Aorta (tissue), 5 donors: ENCODE measurements around the gene AGBL3. TPM values are rescaled to one million over a fixed set of nuclear protein-coding genes. Genes with fewer than 3 reads are reported as not detected.
A peak's percentile ranks its signal among the peaks of the same experiment; 100 is the strongest.

Source experiments
- ATAC-seq: fragments of 200-7000 bp; cut with Tn5 transposase; one replicate; pipeline ENCODE4 v1.9.1; 2022; ENCODE audit warnings: moderate library complexity; ENCODE audit not compliant: low FRiP score
- DNase-seq, 2 donors: peaks; one replicate each; pipeline ENCODE4 v3.0.0-alpha.2; 2020
- H3K27ac ChIP-seq, 2 donors: one replicate each; pipeline ENCODE4 v1.5.1; 2013; ENCODE audit warnings: low read length in 2 of 2, mild to moderate bottlenecking in 2 of 2, moderate library complexity in 2 of 2, control low read depth in 1 of 2, inconsistent platforms in 1 of 2, low read depth in 1 of 2
- H3K27me3 ChIP-seq, 2 donors: one replicate each; pipeline ENCODE4 v1.6.1; 2013; ENCODE audit warnings: control low read depth in 1 of 2, low read length in 1 of 2, mild to moderate bottlenecking in 1 of 2, moderate library complexity in 1 of 2; ENCODE audit not compliant: insufficient read depth in 2 of 2, control insufficient read depth in 1 of 2
- H3K36me3 ChIP-seq, 2 donors: one replicate each; pipeline ENCODE4 v1.6.1; 2013; ENCODE audit warnings: control low read depth in 1 of 2, low read length in 1 of 2, mild to moderate bottlenecking in 1 of 2; ENCODE audit not compliant: insufficient read depth in 2 of 2, control insufficient read depth in 1 of 2
- H3K4me1 ChIP-seq, 2 donors: one replicate each; pipeline ENCODE4 v1.6.1; 2013; ENCODE audit warnings: low read length in 2 of 2, control low read depth in 1 of 2, mild to moderate bottlenecking in 1 of 2, moderate library complexity in 1 of 2; ENCODE audit not compliant: insufficient read depth in 2 of 2, control insufficient read depth in 1 of 2
- H3K4me3 ChIP-seq, 2 donors: one replicate each; pipeline ENCODE4 v1.5.1; 2013; ENCODE audit warnings: low read length in 2 of 2, control low read depth in 1 of 2, mild to moderate bottlenecking in 1 of 2
- H3K9me3 ChIP-seq: one replicate; pipeline ENCODE4 v1.6.1; 2013; ENCODE audit warnings: mild to moderate bottlenecking, low read length; ENCODE audit not compliant: control insufficient read depth
- WGBS, 2 donors: extraction: QIAGEN DNeasy Blood & Tissue Kit; methylation state at CpG; one replicate each; pipeline ENCODE4 v1.1.7; 2013; 5-methylcytosine and 5-hydroxymethylcytosine counted together
- intact Hi-C, 2 donors: fragments of 100-400 bp; cut with DNase I; formaldehyde crosslinking; loops; one replicate each; pipeline versions ENCODE4 v1.14.2 to v1.15.0; 2022
- long read RNA-seq, 2 donors: library from polyadenylated mRNA; unstranded; transcript quantifications; one replicate each; pipeline ENCODE4 v2.0.0, GENCODE V29; 2020 to 2021
- polyA plus RNA-seq, 2 donors: library from polyadenylated mRNA; stranded (reverse); fragments of 200-250 nt; gene quantifications; one replicate each; pipeline ENCODE4 v1.2.3, GENCODE V29; 2013
- total RNA-seq, 2 donors: library from RNA; stranded (reverse); fragmentation: NEBNext Ultra II Directional; extraction: Animal tissue kit (Norgen Biotek cat#: 25700); gene quantifications; one replicate each; pipeline ENCODE4 v1.2.1, GENCODE V29; 2021
- donor health status: healthy with polysubstance abuse.
- donor health status: Bipolar disorder and iron deficiency.
- donor health status: DM: no; HTN: no; CAD: no.
- donor health status: DM: no; HTN: no; CAD: no.
- donor health status: DM: yes; HTN: yes; CAD: no.

AGBL3 gene
- total RNA-seq = 1 to 10 TPM; 2.5 to 8.8 TPM
- 1 to 10 TPM; 2.6 to 3.7 TPM for polyA plus RNA-seq
- long read RNA-seq, donor 1, partial matches to known transcripts = 1 of 7 reads
- long read RNA-seq, donor 1, other reads (novel, unspliced or antisense) = 5 of 7 reads
- long read RNA-seq, donor 2, partial matches to known transcripts = 0 of 11 reads
- long read RNA-seq, donor 2, other reads (novel, unspliced or antisense) = 11 of 11 reads

DNA sequence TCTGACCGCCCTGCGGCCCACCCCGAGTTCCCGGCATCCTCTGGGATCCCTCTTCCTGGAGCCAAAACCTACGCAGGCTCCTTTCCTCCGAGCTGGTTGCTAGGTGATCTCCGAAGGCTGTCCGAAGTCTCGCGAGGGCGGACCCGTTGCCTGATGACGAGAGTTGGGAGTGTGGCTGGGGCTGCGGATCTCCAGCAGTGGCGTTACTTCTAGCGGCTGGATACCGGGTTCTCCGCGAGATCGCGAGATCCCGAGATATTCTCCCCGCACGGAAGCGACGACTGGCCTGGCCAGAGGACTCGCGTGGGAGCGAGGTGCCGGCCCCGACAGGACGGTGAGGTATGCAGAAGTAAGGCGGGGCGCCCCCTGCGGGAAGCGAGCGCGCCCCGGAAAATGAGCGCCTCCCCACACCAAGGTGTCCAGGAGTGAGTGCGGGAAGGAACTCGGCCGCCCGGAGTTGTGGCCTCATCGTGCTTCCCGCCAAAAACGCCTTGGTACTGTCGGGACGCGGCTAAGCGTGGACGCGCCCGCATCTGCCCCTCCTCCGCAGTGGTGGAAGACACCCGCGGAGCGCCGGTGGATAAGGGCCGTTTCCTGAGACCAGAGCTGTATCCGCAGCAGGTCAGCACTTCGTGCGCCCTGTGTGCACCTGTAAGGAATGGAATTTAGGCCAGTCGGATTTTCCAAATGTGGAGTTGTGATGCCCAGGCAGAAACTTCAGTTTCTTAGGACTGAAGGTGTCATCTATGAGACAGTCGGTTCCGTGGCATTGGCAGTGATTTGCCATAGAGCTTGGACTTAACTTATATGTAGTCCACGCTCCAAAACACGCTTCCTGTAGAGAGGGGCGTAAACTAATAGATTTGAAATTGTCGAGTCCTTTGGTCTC is at the start of gene AGBL3:
Gene AGBL3, plus strand, starts transcription at position 146 of the 889 bp plus-strand sequence. CDS start 1,426 bp downstream, outside the sequence.
- Histone ChIP-seq H3K9me3 (no peaks in the 10 kb centered on the region), H3K36me3 (no peaks in the 10 kb centered on the region), H3K27ac (peak within 1 kb of the TSS; percentile 67 to 96), H3K4me3 (peak within 1 kb of the TSS; percentile 65 to 83), H3K27me3 (no peaks in the 10 kb centered on the region), H3K4me1 (peaks cover 2 to 5% of the 10 kb centered on the region in 2 donors)
- ATAC-seq = peak; percentile 99
- intact Hi-C loops = loop anchor here in 1 of 2 donors (5.0 kb wide), 1 partner anchor 181 kb away; no protein-coding TSS in a partner anchor
- 0% methylated on average over 69 to 70 of the region's 70 CpGs for WGBS, 2 donors
- peak; percentile 98 to 99 for DNase-seq

DNA sequence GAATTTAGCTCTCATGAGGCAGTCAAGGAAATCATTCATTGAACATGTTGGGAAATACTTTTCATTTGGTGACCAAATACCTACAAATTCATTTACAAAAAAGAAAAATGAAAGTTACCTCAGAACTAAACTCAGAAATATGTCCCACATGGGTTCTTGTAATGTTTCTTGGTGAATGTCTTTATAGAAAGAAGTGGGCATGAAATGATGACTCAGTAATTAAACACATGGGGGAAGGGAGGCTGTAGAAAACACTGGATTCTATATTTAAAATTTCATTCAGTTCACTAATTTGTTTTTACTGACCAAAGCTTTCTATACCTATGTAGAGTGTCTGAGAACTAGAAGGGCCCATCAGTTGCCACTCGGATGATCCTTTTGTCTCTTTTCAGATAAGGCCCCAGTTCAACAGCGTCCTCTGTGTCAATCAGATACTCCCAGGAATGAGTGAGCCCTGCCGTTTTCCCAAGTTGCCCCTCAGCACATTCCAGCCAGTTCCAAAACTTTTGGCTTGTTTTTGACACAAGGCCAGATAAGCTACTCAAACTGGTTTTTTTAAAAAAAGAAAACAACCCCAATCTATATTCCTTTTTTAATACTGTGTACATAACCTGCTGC is 49.3 kb upstream of the AGBL3 start:
- intact Hi-C loops = loop anchor here in 1 of 2 donors (5.0 kb wide), 1 partner anchor 155 kb away; no protein-coding TSS in a partner anchor
- Histone ChIP-seq H3K4me3 (no peak overlapping the region), H3K9me3 (peaks cover 2% of the 10 kb centered on the region), H3K36me3 (peaks cover 4 to 8% of the 10 kb centered on the region in 2 donors), H3K27me3 (no peaks in the 10 kb centered on the region), H3K4me1 (peaks cover 7 to 17% of the 10 kb centered on the region in 2 donors), H3K27ac (peak overlapping the region in 1 of 2 donors; percentile 75)
- DNase-seq (no peak), ATAC-seq (no peak)
- 9 to 16% methylated on average over 3 of the region's 3 CpGs for WGBS, 2 donors

DNA sequence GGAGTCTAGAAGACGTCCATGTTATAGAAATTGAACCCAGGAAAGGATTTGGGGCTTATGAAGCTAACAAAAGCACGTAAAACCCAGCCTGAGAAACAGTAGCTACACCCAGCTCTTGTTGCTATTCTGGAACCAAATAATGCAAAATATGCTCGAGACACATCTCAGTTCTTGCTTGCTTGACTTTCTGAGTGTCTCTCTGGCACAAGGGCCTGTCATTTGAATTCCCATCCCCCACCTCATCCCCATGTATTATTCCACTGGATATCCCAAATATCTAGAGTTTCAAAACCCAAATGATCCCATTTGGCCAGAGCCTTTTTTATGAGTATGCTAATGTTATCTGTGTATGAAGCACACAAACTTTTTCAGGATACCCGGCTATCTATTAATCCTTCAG is 48.2 kb upstream of the AGBL3 start:
- no peaks in the 10 kb centered on the region for H3K27me3 ChIP-seq
- no peak overlapping the region for H3K4me3 ChIP-seq
- DNase-seq (no peak), ATAC-seq (no peak)
- H3K4me1 ChIP-seq = peaks cover 5 to 12% of the 10 kb centered on the region in 2 donors
- H3K27ac ChIP-seq = peak overlapping the region; percentile 67 to 69
- intact Hi-C loops = loop anchor here in 1 of 2 donors (5.0 kb wide), 1 partner anchor 156 kb away; no protein-coding TSS in a partner anchor
- H3K36me3 ChIP-seq = peaks cover 4 to 8% of the 10 kb centered on the region in 2 donors
- H3K9me3 ChIP-seq = peaks cover 2% of the 10 kb centered on the region
- 35 to 47% methylated on average over 4 of the region's 4 CpGs for WGBS, 2 donors

DNA sequence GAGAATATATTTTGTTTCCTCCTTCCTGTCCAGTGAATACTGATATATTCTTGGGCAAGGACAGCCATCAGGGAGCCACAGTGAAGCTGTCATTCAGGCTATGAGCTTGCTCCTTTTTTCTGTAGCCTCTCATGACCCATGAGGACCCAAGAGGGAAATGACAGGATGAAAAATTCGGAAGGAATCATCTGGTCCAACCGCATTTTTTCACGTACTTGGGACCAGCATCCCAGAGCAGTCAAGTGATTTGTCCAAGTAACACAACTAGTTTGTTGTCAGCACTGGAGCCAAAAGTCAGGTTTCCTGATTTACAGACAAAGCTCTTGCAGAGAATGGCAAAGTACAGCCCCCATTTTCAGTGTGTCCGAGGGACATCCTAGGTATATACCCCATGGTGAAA is 47.2 kb upstream of the AGBL3 start:
- peak overlapping the region; percentile 64 to 67 for H3K27ac ChIP-seq

GRCh38 chr7:134940729-134941128 is 45.6 kb upstream of the AGBL3 start:
- no peaks in the 10 kb centered on the region for H3K27me3 ChIP-seq
- peaks cover 3 to 9% of the 10 kb centered on the region in 2 donors for H3K4me1 ChIP-seq
- H3K9me3 ChIP-seq = no peaks in the 10 kb centered on the region
- H3K27ac ChIP-seq = peak overlapping the region in 1 of 2 donors; percentile 76
- H3K36me3 ChIP-seq = peaks cover 2 to 3% of the 10 kb centered on the region in 2 donors
- DNase-seq (no peak), ATAC-seq (no peak)
- intact Hi-C loops = no loop called here
- H3K4me3 ChIP-seq = no peak overlapping the region

More for the DNA sequence above, 47.2 kb upstream of the AGBL3 start:
- DNase-seq = no peak
- Histone ChIP-seq H3K4me3 (no peak overlapping the region), H3K27me3 (no peaks in the 10 kb centered on the region), H3K36me3 (peaks cover 2 to 8% of the 10 kb centered on the region in 2 donors), H3K9me3 (peaks cover 2% of the 10 kb centered on the region), H3K4me1 (peaks cover 3 to 9% of the 10 kb centered on the region in 2 donors)
- ATAC-seq = no peak
- intact Hi-C loops = loop anchor here in 1 of 2 donors (5.0 kb wide), 1 partner anchor 157 kb away; no protein-coding TSS in a partner anchor
- WGBS, 2 donors = 28 to 39% methylated on average over 4 of the region's 4 CpGs

GRCh38 chr7:134941185-134941900 is 45.0 kb upstream of the AGBL3 start:
- H3K4me1 ChIP-seq = peaks cover 3 to 6% of the 10 kb centered on the region in 2 donors
- no peaks in the 10 kb centered on the region for H3K27me3 ChIP-seq
- intact Hi-C loops = no loop called here

GRCh38 chr7:134941952-134942351 is 44.4 kb upstream of the AGBL3 start:
- H3K4me1 ChIP-seq = peaks cover 3 to 6% of the 10 kb centered on the region in 2 donors
- WGBS, 2 donors = 36 to 39% methylated on average over 5 of the region's 5 CpGs
- DNase-seq = no peak
- intact Hi-C loops = no loop called here
- peak overlapping the region; percentile 63 to 79 for H3K27ac ChIP-seq
- no peak for ATAC-seq
- peaks cover 2 to 4% of the 10 kb centered on the region in 2 donors for H3K36me3 ChIP-seq
- no peak overlapping the region for H3K4me3 ChIP-seq
- H3K27me3 ChIP-seq = no peaks in the 10 kb centered on the region
- H3K9me3 ChIP-seq = no peaks in the 10 kb centered on the region

More at GRCh38 chr7:134941185-134941900, 45.0 kb upstream of the AGBL3 start:
- DNase-seq = no peak
- WGBS, 2 donors = 49 to 50% methylated on average over 3 of the region's 3 CpGs
- Histone ChIP-seq H3K4me3 (no peak overlapping the region), H3K27ac (peak overlapping the region; percentile 76 to 79), H3K36me3 (peaks cover 2 to 4% of the 10 kb centered on the region in 2 donors), H3K9me3 (no peaks in the 10 kb centered on the region)
- no peak for ATAC-seq
